Measurements from ENCODE around the gene DLAT. TPM values are rescaled to one million over a fixed set of nuclear protein-coding genes. Genes with fewer than 3 reads are reported as not detected.
"Not testable (repeated sequence)": the region's sequence is repeated elsewhere in the genome, so short reads cannot be mapped to it uniquely, and the experiment has no call there.

Gene DLAT
- total RNA-seq, 1 donor from 2014 or later: 28.2 TPM

DNA sequence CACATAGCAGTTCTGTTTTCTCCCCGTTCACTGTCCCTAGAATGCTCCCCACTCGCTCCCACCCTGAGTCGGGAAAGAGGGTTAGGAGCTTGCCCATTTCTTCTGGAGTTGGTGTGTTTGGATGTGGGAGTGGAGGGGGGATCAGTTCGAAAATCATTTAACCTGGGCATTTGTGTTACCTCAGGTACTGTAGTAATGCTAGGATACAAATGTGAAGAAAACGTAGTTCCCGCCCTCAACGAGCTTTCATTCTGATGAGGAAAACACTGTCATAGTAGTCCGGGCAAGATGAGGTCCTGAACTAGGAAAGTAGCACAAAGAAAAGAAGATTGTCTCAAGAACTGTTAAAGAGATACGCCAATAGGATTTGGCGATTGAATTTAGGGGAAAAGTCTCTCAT is 62.0 kb downstream of the DLAT start:
- Mint-ChIP-seq H3K4me1 (ENCODE audit: unreplicated experiment) (peaks cover 21% of the 10 kb centered on the region), H3K27me3 (ENCODE audit: unreplicated experiment) (peaks cover 3% of the 10 kb centered on the region), H3K27ac (ENCODE audit: unreplicated experiment) (peak overlapping the region; percentile 95), H3K4me3 (ENCODE audit: unreplicated experiment) (peak overlapping the region; percentile 99), H3K36me3 (ENCODE audit: low read depth, unreplicated experiment) (peaks cover 24% of the 10 kb centered on the region), H3K9me3 (ENCODE audit: unreplicated experiment) (no peaks in the 10 kb centered on the region)
- TF ChIP-seq, protein P1, sequence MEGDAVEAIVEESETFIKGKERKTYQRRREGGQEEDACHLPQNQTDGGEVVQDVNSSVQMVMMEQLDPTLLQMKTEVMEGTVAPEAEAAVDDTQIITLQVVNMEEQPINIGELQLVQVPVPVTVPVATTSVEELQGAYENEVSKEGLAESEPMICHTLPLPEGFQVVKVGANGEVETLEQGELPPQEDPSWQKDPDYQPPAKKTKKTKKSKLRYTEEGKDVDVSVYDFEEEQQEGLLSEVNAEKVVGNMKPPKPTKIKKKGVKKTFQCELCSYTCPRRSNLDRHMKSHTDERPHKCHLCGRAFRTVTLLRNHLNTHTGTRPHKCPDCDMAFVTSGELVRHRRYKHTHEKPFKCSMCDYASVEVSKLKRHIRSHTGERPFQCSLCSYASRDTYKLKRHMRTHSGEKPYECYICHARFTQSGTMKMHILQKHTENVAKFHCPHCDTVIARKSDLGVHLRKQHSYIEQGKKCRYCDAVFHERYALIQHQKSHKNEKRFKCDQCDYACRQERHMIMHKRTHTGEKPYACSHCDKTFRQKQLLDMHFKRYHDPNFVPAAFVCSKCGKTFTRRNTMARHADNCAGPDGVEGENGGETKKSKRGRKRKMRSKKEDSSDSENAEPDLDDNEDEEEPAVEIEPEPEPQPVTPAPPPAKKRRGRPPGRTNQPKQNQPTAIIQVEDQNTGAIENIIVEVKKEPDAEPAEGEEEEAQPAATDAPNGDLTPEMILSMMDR (IDR thresholded peaks at IDR 0.05; ENCODE audit: unreplicated experiment): no peak
- no peak for DNase-seq (ENCODE audit: low spot score)

DNA sequence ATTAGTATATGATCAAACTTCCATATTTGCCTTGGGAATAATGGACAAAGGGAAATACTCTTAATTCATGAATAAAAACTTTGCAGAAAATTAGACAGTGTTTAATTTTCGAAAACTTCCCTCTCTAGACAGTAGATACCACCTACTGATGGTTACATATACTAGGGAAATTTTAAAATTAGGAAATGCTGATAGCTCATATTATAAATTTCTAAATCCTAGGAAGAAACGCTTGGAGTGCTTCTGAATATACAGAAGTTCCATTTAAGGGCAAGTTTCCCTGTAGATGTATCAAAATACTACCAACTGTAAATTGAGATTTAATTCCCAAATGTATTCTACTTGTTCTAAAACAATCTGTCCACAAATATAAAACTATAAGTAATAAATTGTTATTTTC is 70.1 kb downstream of the DLAT start:
- H3K36me3 Mint-ChIP-seq (ENCODE audit: low read depth, unreplicated experiment); DNase-seq (ENCODE audit: low spot score); H3K27me3 Mint-ChIP-seq (ENCODE audit: unreplicated experiment); H3K4me1 Mint-ChIP-seq (ENCODE audit: unreplicated experiment); H3K27ac Mint-ChIP-seq (ENCODE audit: unreplicated experiment); H3K4me3 Mint-ChIP-seq (ENCODE audit: unreplicated experiment); H3K9me3 Mint-ChIP-seq (ENCODE audit: unreplicated experiment): not testable (repeated sequence)

DNA sequence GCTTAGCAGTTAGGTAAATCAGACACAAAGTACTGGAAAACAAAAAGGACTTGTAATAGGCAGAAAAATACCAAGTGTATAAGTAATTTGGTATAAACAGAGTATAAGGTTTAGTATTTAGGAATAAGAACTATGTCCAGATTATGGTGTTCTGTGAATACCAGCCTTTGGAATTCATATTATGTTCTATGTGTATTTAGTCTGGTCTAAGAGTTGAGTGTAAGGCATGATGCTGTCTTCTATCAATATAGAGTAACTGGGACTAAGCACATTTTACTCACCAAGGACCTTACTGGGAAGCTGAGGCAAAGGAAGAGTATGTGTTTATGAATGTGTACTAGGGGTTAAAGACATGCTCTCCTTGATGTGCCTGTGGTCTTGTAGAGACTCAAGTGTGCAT is 71.0 kb downstream of the DLAT start:
- H3K4me1 Mint-ChIP-seq (ENCODE audit: unreplicated experiment): no peaks in the 10 kb centered on the region
- no peak overlapping the region for H3K4me3 Mint-ChIP-seq (ENCODE audit: unreplicated experiment)
- H3K9me3 Mint-ChIP-seq (ENCODE audit: unreplicated experiment): no peaks in the 10 kb centered on the region
- no peak overlapping the region for H3K27ac Mint-ChIP-seq (ENCODE audit: unreplicated experiment)
- peaks cover 3% of the 10 kb centered on the region for H3K27me3 Mint-ChIP-seq (ENCODE audit: unreplicated experiment)
- no peak for DNase-seq (ENCODE audit: low spot score)
- TF ChIP-seq, protein P1 (IDR thresholded peaks at IDR 0.05; ENCODE audit: unreplicated experiment): no peak
- H3K36me3 Mint-ChIP-seq (ENCODE audit: low read depth, unreplicated experiment): peaks cover 7% of the 10 kb centered on the region

DNA sequence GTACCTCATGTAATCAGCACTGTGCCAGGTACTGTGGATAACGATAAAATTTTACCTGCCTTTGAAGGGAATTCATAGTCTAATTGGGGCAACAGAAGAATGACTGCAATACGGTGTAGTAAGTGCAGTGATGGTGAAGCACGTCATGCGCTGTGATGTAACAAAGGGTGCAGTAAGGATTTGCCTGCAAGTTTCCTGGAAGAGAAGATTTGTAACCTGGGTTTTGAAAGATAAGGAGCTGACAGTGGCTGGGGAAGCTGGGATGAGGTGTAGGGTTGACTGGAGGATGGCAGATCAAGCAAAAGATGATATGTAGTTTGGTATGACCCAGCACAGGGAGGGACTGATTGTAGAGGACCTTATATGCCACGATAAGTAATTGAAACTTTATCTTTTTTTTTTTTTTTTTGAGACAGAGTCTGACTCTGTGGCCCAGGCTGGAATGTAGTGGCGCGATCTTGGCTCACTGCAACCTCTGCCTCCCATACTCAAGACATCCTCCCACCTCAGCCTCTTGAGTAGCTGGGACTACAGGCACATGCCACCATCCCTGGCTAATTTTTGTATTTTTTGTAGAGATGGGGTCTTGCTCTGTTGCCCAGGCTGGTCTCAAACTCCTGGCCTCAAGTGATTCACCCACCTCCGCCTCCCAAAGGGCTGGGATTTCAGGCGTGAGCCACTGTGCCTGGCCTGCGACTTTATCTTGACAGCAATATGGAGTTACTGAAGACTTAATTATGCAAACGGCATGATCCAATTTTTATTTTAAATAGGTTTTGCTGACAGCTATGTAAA is 72.7 kb downstream of the DLAT start:
- Mint-ChIP-seq H3K27ac (ENCODE audit: unreplicated experiment) (no peak overlapping the region), H3K27me3 (ENCODE audit: unreplicated experiment) (peaks cover 3% of the 10 kb centered on the region), H3K4me1 (ENCODE audit: unreplicated experiment) (no peaks in the 10 kb centered on the region), H3K36me3 (ENCODE audit: low read depth, unreplicated experiment) (peaks cover 3% of the 10 kb centered on the region), H3K9me3 (ENCODE audit: unreplicated experiment) (no peaks in the 10 kb centered on the region), H3K4me3 (ENCODE audit: unreplicated experiment) (no peak overlapping the region)
- no peak for DNase-seq (ENCODE audit: low spot score)
- TF ChIP-seq, protein P1 (IDR thresholded peaks at IDR 0.05; ENCODE audit: unreplicated experiment): no peak

DNA sequence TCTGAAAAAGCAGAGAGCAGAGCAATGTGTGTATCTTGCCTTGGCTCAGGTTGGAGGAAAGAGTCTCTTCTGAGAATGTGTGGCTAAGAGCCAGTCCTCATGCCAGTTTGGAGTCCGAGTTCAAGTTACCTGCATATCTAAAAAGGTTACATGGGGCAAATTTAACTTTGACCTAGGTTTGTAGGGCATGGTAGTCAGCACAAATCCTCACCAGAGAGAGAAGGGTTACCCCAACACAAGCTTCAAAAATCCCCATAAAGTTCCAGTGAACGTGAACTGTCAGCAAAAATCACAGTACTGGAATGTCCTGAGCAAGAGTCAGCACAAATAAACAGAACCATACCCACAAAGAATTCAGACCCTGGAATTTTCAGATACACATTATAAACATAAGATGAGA is 75.3 kb downstream of the DLAT start:
- no peaks in the 10 kb centered on the region for H3K9me3 Mint-ChIP-seq (ENCODE audit: unreplicated experiment)
- peaks cover 3% of the 10 kb centered on the region for H3K36me3 Mint-ChIP-seq (ENCODE audit: low read depth, unreplicated experiment)
- DNase-seq (ENCODE audit: low spot score): no peak
- H3K4me1 Mint-ChIP-seq (ENCODE audit: unreplicated experiment): no peaks in the 10 kb centered on the region
- TF ChIP-seq, protein P1 (IDR thresholded peaks at IDR 0.05; ENCODE audit: unreplicated experiment): no peak
- no peak overlapping the region for H3K27ac Mint-ChIP-seq (ENCODE audit: unreplicated experiment)
- no peak overlapping the region for H3K4me3 Mint-ChIP-seq (ENCODE audit: unreplicated experiment)
- H3K27me3 Mint-ChIP-seq (ENCODE audit: unreplicated experiment): peaks cover 3% of the 10 kb centered on the region
